Colonic mucosa (tissue), 4 donors: ENCODE data around the gene TMEM38B. TPM values are rescaled to one million over a fixed set of nuclear protein-coding genes. Genes with fewer than 3 reads are reported as not detected.

Experiments used
- DNase-seq: peaks from one replicate; pipeline ENCODE4 v3.0.0-alpha.2; 2020
- H3K27ac ChIP-seq: fragments of 200-600 bp; one replicate; pipeline ENCODE4 v1.8.0; 2021
- H3K27me3 ChIP-seq: fragments of 200-600 bp; one replicate; pipeline ENCODE4 v1.8.0; 2021
- H3K36me3 ChIP-seq: fragments of 200-600 bp; one replicate; pipeline ENCODE4 v1.8.0; 2021
- H3K4me1 ChIP-seq: fragments of 200-600 bp; one replicate; pipeline ENCODE4 v1.8.0; 2021; ENCODE audit warnings: mild to moderate bottlenecking
- H3K4me3 ChIP-seq: fragments of 200-600 bp; one replicate; pipeline ENCODE4 v1.8.0; 2021
- H3K9ac ChIP-seq, 2 donors: one replicate each; pipeline ENCODE4 v1.7.0; 2013; ENCODE audit warnings: control low read depth in 2 of 2, low read depth in 2 of 2, low read length in 2 of 2
- H3K9me3 ChIP-seq: fragments of 200-600 bp; one replicate; pipeline ENCODE4 v1.8.0; 2021
- intact Hi-C: fragments of 100-400 bp; cut with DNase I; formaldehyde crosslinking; loops from one replicate; pipeline ENCODE4 v1.14.1; 2022
- total RNA-seq, 2 donors: library from RNA; stranded (reverse); fragmentation: NEBNext Ultra II Directional in 1 of 2; extraction: Animal tissue kit (Norgen Biotek cat#: 25700) in 1 of 2; gene quantifications; one replicate each; pipeline ENCODE4 v1.2.1, GENCODE V29; 2021
- TF ChIP-seq, protein P1 (sequence below): fragments of 200-600 bp; IDR thresholded peaks from one replicate; pipeline ENCODE4 v1.8.0; 2022; ENCODE audit warnings: antibody characterized with exemption, mild to moderate bottlenecking
- donor health status: healthy.
- donor health status: DM: no; HTN: no; CAD: no.
- donor health status: DM: no; HTN: no; CAD: no.

TMEM38B gene
- total RNA-seq, 2 donors from 2014 or later = 28.5 to 38.2 TPM

DNA sequence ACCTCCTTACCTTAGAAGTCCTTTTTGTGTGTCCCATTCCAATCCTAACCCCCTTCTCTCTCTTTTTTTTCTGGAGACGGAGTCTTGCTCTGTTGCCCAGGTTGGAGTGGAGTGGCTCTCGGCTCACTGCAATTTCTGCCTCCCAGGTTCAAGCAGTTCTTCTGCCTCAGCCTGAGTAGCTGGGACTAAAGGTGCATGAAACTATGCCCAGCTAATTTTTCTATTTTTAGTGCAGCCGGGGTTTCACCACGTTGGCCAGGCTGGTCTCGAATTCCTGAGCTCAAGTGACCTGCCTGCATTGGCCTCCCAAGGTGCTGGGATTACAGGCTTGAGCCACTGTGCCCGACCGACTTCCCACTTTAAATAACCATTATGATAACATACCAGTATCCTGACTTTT, 17.5 kb downstream of the TMEM38B start:
- Histone ChIP-seq H3K4me3 (no peak overlapping the region), H3K36me3 (no peaks in the 10 kb centered on the region), H3K27me3 (no peaks in the 10 kb centered on the region), H3K27ac (no peak overlapping the region), H3K9me3 (no peaks in the 10 kb centered on the region), H3K9ac (no peak overlapping the region), H3K4me1 (no peaks in the 10 kb centered on the region)
- TF ChIP-seq, protein P1, sequence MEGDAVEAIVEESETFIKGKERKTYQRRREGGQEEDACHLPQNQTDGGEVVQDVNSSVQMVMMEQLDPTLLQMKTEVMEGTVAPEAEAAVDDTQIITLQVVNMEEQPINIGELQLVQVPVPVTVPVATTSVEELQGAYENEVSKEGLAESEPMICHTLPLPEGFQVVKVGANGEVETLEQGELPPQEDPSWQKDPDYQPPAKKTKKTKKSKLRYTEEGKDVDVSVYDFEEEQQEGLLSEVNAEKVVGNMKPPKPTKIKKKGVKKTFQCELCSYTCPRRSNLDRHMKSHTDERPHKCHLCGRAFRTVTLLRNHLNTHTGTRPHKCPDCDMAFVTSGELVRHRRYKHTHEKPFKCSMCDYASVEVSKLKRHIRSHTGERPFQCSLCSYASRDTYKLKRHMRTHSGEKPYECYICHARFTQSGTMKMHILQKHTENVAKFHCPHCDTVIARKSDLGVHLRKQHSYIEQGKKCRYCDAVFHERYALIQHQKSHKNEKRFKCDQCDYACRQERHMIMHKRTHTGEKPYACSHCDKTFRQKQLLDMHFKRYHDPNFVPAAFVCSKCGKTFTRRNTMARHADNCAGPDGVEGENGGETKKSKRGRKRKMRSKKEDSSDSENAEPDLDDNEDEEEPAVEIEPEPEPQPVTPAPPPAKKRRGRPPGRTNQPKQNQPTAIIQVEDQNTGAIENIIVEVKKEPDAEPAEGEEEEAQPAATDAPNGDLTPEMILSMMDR = no peak
- no peak for DNase-seq
- intact Hi-C loops = no loop called here

DNA sequence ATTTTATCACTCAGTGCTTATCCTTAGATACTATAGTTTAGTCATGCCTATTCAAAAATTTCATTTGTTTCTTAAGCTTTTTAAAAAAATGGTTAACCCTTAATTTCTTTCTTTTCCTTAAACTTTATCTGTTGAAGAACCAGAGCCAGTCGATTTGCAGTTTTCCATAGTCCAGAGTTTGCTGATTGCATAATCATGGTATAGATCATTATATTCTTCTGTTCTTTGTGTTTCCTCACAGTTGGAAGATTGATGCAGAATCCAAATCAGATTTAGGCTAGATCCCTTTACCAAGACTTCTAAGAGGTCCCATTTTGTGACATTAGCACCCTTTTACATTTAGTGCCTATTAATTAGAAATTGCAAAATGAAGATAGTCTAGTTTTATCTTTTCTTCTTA, 18.0 kb downstream of the TMEM38B start:
- no peak for DNase-seq
- H3K9ac ChIP-seq = no peak overlapping the region
- H3K27me3 ChIP-seq = no peaks in the 10 kb centered on the region
- TF ChIP-seq, protein P1 = no peak
- no peaks in the 10 kb centered on the region for H3K36me3 ChIP-seq
- H3K4me1 ChIP-seq = no peaks in the 10 kb centered on the region
- H3K9me3 ChIP-seq = no peaks in the 10 kb centered on the region
- no peak overlapping the region for H3K27ac ChIP-seq
- intact Hi-C loops = no loop called here
- no peak overlapping the region for H3K4me3 ChIP-seq

DNA sequence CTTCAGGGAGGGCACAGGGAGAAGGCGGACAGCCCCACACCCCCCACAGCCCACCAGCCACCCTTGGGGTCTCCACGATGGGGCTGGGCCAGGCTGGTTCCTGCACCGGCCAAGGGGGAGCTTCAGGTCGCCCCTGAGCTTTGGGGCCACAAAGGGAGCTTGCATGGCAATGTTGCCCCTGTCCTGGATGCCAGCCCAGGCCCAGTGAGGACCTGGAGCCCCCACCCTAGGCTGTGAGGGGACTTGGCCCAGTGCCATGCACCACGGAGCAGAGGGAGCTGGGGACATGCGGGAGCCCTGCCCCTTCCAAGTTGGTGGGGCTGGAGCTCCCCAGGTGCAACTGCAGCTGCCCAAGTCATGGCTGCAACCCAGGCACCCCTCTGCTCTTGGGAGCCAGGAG, 18.4 kb downstream of the TMEM38B start:
- TF ChIP-seq, protein P1 = no peak
- intact Hi-C loops = no loop called here
- DNase-seq = no peak
- Histone ChIP-seq H3K36me3 (no peaks in the 10 kb centered on the region), H3K9me3 (no peaks in the 10 kb centered on the region), H3K4me1 (no peaks in the 10 kb centered on the region), H3K27ac (no peak overlapping the region), H3K4me3 (no peak overlapping the region), H3K9ac (no peak overlapping the region), H3K27me3 (no peaks in the 10 kb centered on the region)

DNA sequence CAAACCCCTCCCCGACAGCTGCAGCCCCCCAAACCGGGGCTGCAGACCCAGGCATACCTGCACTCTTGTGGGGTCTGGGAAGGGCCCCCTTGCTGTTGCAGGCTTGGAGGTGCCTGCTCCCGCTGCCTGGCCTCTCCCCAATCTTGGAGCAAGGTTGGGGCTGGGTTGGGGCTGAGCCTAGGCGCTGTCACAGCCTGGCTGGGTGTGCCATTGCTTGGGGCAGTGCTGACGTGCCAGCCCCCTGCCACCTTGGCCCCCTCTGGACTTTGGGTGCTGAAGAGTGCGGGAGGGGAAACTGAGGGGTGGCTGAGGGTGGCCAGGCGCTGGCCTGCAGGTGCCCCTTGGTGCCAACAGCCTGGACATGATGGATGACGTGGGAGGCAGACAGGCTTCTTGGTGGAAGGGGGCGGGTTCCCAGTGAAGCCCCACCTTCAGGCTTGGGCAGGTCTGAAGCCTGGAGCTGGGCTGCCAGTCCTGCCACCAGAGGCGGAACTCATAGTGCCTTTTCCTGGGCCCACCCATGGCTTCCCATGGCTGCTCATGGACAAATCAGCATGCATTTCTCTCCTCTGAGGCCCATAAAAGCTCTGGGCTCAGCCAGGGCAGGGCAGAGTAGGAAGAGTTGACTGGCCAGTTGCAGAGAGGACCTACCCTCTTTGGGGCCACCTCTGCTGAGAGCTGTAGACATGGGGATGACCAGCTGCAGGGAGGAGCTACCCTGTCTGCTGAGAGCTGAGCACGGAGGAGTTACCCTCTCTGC, 19.1 kb downstream of the TMEM38B start:
- no peaks in the 10 kb centered on the region for H3K36me3 ChIP-seq
- H3K4me3 ChIP-seq = no peak overlapping the region
- no peak overlapping the region for H3K9ac ChIP-seq
- no peaks in the 10 kb centered on the region for H3K9me3 ChIP-seq
- no peaks in the 10 kb centered on the region for H3K27me3 ChIP-seq
- intact Hi-C loops = no loop called here
- no peaks in the 10 kb centered on the region for H3K4me1 ChIP-seq
- TF ChIP-seq, protein P1 = no peak
- DNase-seq = no peak
- no peak overlapping the region for H3K27ac ChIP-seq

DNA sequence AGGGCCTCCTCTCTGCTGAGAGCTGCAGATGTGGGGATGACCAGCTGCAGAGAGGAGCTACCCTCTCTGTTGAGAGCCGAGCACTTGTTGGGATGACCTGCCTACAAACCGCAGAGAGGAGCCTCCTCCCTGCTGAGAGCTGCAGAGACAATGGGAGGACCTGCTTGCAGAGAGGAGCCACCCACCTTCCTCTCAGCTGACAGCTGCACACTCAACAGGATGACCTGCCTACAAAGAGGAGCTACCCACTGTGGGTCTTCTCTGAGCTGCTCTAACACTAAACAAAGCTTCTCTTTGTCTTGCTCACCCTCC, 19.6 kb downstream of the TMEM38B start:
- H3K4me3 ChIP-seq = no peak overlapping the region
- H3K36me3 ChIP-seq = no peaks in the 10 kb centered on the region
- H3K27me3 ChIP-seq = no peaks in the 10 kb centered on the region
- no peaks in the 10 kb centered on the region for H3K4me1 ChIP-seq
- intact Hi-C loops = no loop called here
- H3K9ac ChIP-seq = no peak overlapping the region
- TF ChIP-seq, protein P1 = no peak
- no peaks in the 10 kb centered on the region for H3K9me3 ChIP-seq
- DNase-seq = no peak
- no peak overlapping the region for H3K27ac ChIP-seq
